HG03039 (cell line): ENCODE measurements around the gene GRPR.
"Not testable (repeated sequence)": the region's sequence is repeated elsewhere in the genome, so short reads cannot be mapped to it uniquely, and the experiment has no call there.

Source experiments
- ATAC-seq: cut with Tn5 transposase; IDR thresholded peaks from one replicate; pipeline ENCODE4 v1.9.1; 2021; ENCODE audit warnings: mild to moderate bottlenecking, moderate library complexity; ENCODE audit not compliant: unreplicated experiment

GRPR gene

GRCh38 chrX:16175329-16176061 lies 52.1 kb downstream of the GRPR start:
- ATAC-seq, result no peak

- no peak for ATAC-seq
These were observed 53.9 kb downstream of the GRPR start for GRCh38 chrX:16177260-16177659.

- ATAC-seq, result not testable (repeated sequence)
These were observed 60.5 kb downstream of the GRPR start for GRCh38 chrX:16183843-16184242.

GRCh38 chrX:16185725-16186136 lies 62.4 kb downstream of the GRPR start:
- ATAC-seq, result peak; percentile 89

- no peak for ATAC-seq
These were observed 63.1 kb downstream of the GRPR start for GRCh38 chrX:16186380-16187007.

- ATAC-seq, result no peak
These were observed 63.8 kb downstream of the GRPR start for GRCh38 chrX:16187024-16187760.

- ATAC-seq, result no peak
These were observed 65.3 kb downstream of the GRPR start for GRCh38 chrX:16188687-16189086.

- ATAC-seq, result no peak
These were observed 68.2 kb downstream of the GRPR start for GRCh38 chrX:16191605-16192004.

- ATAC-seq, result no peak
These were observed 73.5 kb downstream of the GRPR start for GRCh38 chrX:16196829-16197228.

GRCh38 chrX:16199343-16199742 lies 76.0 kb downstream of the GRPR start:
- ATAC-seq, result no peak

- no peak for ATAC-seq
These were observed 79.6 kb downstream of the GRPR start for GRCh38 chrX:16202943-16203342.
